Inferior parietal cortex (tissue), 1 donor: ENCODE data around the gene PRTFDC1.

Experiments
- DNase-seq: peaks from one replicate; pipeline ENCODE4 v3.0.0-alpha.2; 2016; ENCODE audit errors: extremely low spot score

The PRTFDC1 gene

DNA sequence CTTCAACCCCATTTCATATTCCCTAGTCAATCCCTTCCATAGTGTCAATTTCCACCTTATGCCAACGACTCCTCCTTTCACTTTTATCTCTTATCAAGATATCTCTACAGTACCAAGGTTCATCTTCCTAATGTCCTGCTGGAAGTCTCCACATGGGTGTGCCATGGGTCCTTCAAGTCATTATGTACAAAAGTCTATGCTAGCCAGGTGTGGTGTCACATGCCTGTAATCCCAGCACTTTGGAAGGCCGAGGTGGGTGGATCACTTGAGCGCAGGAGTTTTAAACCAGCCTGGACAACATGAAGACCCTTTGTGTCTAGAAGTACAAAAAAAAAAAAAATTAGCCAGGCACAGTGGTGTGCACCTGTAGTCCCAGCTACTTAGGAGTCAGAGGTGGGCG, 47.6 kb downstream of the PRTFDC1 start:
- DNase-seq: no peak

- no peak for DNase-seq
These were observed 50.0 kb downstream of the PRTFDC1 start for GRCh38 chr10:24902400-24902728.

DNA sequence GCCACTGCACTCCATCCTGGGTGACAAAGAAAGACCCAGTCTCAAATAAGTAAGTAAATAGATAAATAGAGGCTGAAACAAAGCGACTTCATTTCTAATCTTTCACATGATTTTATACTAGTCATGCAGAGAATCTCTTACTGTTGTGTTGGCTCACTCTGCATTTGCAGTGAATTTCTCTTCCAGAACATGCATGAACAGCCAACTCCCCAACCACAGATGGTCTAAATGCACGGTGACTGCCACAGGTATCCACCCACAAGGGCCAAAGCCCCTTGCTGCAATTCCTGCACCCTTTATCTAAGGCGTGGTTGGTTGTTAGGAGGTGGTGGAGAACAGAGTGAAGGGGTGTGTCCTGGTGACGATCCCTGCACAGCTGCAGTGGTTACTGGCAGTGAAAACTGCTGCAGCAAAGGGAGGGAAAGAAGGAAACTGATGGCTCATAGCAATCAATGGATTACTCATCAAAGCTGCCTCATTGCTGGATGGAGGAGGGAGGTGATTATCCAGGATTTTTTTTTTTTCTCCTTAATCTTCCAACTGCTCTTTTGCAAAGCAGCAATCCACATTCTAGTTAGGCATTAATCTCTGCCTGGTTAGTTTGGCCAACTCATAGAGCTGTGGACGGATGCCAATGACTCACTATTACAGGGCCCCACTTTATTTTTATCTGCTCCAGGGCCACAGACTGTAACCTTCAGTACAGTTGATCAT, 50.6 kb downstream of the PRTFDC1 start:
- DNase-seq: peak; percentile 66

DNA sequence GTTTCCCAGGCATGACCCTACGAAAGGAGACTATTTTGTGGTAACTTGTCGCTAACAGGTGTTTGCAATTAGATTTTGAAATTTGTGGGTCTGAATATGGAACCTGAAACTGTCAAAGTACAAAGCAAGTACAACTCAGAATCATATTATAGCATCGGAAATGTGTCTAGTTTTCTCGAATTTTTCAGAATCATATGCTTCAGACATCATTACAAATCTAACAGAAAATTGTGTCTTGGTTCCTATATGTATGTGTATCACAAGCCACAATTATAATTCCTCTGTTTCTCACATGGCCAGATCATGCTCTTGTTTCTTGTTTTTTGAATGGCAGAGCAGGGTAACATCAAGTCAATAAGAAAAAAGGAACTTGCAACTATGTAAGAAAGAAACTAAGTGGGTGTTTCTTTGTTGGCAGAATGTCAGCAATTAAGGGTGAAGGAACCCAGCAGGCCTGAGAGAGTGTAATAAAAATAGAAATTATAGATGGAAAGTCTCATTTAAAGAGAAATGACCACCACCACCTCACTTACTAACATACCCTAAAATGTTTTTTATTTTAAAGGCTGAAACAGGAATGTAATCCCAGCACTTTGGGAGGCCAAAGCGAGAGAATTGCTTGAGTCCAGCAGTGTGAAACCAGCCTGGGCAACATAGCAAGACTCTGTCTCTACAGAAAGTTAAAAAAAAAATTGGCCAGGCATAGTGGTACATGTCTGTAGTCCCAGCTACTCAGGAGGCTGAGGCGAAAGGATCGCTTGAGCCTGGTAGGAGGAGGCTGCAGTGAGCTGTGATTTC, 51.3 kb downstream of the PRTFDC1 start:
- peak; percentile 70 for DNase-seq

DNA sequence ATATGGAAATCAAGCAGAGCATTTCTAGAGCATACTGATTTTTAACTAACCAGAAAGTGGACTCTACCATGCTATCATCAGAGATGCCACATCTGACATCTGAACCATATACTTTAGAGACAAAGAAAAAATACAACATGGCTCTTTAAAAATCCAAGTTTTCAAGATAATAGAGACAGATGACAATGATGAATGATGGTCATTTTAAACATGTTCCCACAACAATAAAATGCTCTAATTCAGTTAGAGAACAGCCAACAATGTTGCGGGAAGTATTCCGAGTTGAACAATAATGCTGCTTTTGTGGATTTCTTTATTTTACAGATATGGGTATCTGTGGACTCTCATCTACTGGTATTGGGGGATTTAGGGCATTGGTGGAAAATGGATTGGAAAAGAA, 52.8 kb downstream of the PRTFDC1 start:
- no peak for DNase-seq

DNA sequence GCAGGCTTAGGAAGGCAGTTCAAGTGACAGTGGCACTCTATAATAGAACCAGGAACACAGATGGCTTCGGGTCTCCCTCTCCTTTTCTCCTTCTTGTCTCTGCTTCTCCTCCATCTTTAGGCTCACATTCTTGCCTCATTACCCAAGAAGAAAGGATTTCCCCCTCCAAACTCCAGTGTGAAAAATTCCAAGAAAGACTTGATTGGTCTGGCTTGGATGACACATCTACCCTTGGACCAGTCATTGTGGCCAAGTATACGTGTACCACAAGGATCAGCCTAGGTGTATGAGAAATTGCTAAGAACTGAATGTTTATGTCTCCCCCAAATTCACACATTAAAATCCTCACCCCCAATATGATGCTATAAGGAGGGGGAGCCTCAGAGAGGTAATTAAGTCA, 53.9 kb downstream of the PRTFDC1 start:
- no peak for DNase-seq

DNA sequence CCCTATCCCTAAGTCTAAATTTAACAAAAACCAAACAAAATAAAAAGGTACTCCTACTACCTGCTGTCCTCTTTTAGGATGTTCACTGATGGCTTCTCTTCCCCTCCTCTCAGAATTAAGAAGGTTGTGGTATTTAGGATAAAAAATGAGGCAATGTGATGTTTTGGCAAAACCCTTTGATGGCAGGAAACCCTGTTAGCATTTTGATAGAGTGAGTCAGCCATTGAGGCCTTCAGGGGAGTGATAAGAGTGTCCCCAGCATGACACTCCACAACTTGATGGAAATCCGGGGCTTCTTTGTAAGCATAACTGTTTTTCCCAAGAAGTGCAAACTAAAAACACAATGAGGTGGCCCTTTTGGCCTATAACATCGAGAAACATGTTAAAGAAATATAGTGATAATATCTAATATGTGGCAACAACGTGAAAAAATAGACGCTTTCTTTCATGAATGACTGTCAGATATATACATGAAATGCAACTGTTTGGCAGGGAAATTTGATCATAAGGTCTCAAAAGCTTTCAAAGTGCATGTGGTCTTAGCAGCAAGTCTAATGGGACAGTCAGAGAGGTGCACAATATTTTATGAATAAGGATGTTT, 55.0 kb downstream of the PRTFDC1 start:
- DNase-seq: no peak

DNA sequence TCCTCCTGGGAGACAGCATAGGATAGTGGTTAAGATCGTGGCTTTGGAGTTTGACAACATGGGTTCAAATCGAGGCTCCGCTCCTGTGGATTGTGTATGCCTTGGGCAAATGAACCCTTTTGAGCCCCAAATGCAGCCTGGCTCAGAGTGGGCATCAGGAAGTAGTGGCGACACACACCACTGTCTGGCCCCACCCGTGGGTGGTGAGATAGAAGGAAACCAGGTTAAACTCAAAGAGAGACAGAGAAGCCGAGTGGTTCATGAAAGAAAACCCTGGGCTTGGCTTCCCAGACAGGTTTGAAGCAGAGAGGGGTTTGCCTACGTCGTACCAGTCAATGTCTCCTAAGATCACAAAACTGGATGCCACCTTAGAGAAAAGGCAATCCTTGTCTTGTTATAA, 57.7 kb downstream of the PRTFDC1 start:
- no peak for DNase-seq

- DNase-seq: no peak
These were observed 58.1 kb downstream of the PRTFDC1 start for GRCh38 chr10:24894309-24894708.

DNA sequence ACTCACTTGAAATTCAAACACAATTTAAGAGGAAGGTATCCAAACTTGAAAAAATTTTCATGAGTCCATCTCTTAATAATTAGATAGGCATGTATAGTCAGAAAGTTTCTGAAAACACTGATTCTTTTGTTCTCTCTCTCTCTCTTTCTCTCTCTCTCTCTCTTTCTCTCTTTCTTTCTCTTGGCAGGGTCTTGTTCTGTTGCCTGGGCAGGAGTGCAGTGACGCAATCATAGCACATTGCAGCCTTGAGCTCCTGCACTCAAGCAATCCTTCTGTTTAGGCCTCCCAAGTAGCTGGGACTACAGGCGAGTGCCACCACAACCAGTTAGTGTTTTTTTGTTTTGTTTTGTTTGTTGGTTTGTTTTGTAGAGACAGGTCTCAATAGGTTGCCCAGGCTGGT, 59.3 kb downstream of the PRTFDC1 start:
- DNase-seq: no peak

GRCh38 chr10:24891823-24892222, 60.6 kb downstream of the PRTFDC1 start:
- no peak for DNase-seq

DNA sequence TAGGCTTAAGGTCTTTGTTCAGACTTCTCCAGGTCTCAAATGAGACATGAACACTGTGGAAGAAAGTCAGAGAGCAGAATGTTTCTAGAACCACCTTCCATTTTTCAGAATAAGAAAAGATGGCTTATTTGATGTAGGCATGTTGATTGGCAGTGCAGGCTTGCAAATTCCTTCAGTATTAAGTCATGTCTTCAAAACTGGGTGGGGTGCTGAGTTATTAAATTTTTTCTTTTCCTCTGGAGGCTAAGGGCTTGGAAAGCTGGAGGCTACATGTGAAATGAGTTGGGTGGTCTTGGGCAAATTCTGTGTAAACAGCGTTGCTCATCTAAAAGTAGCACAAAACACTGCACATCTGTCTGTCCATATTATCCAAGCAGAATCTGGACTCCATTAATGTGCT, 62.8 kb downstream of the PRTFDC1 start:
- DNase-seq: no peak

DNA sequence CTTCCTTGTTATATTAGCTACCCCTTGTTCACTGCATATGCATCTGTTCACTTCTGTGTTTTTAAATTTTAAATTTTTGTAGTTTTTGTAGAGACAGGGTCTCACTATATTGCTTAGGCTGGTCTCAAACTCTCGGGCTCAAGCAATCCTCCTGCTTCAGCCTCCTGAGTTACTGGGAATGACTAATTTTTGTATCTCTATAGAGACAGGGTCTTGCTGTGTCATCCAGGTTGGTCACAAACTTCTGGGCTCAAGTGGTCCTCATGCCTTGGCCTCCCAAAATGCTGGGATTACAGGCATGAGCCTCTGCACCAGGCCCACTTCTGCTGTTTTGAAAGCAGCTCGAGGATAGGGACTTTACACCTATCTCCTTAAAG, 64.6 kb downstream of the PRTFDC1 start:
- no peak for DNase-seq

DNA sequence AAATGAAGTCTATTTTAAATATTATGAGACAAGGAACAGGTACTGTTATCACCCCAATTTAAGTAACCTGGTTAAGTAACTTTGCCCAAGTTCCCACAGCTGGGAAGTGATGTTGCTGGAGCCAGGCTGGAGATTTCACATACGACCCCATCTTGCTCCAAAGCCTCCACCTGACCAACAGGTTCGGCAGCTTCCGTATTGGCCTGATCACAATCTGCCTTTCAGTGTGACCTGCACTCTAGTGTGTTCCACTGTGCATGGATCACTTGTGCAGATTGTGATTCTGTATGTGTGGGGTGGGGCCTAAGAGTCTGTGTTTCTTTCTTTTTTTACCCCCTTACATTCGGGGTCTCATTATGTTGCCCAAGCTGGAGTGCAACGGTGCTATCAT, 66.1 kb downstream of the PRTFDC1 start:
- DNase-seq: no peak

- DNase-seq: no peak
These were observed 66.7 kb downstream of the PRTFDC1 start for GRCh38 chr10:24885551-24886289.

DNA sequence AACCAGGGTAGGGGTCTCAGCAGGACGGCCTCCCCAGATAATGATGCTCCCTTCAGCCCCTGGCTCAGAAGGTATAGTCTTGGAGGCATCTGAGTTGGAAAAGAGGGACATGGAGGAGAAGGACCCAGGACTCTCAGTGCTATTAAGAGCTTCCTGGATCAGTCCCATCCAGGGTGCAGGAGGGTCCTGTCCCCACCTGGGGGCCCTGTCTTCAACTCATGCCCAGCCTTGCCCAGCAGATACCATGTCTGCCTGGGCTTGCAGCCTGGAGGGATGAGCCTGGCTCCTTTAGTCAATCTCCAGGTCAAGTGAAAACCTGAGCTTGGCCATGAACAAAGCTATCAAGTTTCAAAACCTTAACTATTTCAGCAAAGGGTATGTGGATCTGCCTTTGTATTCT, 67.6 kb downstream of the PRTFDC1 start:
- DNase-seq: no peak

GRCh38 chr10:24884316-24884715, 68.1 kb downstream of the PRTFDC1 start:
- no peak for DNase-seq

GRCh38 chr10:24883176-24883575, 69.2 kb downstream of the PRTFDC1 start:
- DNase-seq: no peak

DNA sequence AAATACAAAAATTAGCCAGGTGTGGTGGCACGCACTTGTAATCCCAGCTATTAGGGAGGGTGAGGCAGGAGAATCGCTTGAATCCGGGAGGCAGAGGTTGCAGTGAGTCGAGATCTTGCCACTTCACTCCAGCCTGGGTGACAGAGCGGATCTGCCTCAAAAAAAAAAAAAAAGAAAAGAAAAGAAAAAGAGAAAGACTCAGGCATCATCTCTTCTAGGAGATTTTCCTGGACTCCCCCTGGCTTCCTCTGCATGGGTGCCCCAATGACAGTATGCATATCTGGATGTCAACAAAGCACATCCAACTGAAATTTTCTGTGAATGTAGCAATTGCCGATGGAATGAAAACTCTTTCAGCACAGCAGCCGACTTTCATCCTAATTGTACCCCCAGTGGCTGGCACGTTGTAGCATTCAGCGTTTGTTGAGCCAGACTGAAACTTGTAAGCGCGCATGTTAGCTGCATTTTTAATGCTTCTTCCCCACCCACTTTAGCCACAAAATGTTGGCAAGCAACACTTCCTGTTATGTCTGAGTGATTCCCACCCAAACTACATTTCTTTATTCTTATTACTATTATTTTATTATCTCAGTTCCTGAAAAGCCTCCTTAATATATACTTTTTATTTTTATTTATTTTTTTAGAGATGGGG, 70.2 kb downstream of the PRTFDC1 start:
- no peak for DNase-seq

DNA sequence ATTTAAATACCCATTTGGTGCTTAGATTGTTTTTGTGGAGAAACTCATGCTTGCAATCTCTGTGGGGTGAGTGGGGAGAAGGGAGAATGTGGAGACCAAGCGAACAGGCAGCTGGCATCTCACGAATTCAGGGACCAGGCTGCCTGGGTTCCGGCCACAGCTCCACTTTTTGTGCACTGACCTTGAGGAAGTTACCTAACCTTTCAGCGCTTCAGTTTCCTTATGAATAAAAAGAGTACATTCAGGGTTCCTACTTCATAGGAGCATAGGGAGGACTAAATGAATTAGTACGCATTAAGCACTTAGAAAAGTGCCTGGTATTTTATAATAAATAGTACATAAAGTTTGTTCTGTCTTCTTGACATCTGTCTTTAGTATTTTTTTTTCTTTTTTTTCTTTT, 72.5 kb downstream of the PRTFDC1 start:
- DNase-seq: no peak

DNA sequence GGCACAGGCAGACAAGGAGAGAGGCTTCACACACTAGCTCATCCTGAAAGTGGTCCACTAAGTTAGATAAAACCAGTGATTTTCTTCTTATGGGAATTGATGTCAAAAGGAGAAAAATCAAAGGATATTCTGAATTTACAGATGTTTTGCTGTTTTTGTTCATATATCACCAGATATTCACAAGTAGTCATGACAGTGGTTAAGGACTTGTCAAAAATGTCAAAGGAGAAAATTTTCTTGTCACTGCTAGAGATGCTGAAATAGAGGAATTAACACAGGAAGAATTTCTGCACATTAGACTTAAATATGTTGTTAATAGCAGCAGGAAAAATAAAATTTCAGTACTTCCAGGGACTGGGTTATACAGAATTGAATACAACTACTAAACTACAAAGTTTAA, 78.3 kb downstream of the PRTFDC1 start:
- no peak for DNase-seq

GRCh38 chr10:24873281-24873683, 79.1 kb downstream of the PRTFDC1 start:
- peak; percentile 73 for DNase-seq
